HepG2 (cell line): ENCODE measurements around the gene TLR4.

Source experiments
- ATF7 ChIP-seq, 2 experiments: fragments of 450-650 bp in 1 of 2; sonication (generic) in 1 of 2; formaldehyde crosslinking in 1 of 2; IDR thresholded peaks; 2 replicates each; pipeline versions ENCODE4 v1.4.0 to v1.6.1; 2016 to 2020; ENCODE audit warnings: antibody characterized with exemption in 1 of 2, mild to moderate bottlenecking in 1 of 2, missing genetic modification reagents in 1 of 2
- DMAP1 ChIP-seq: IDR thresholded peaks from 2 replicates; pipeline ENCODE4 v1.6.1; 2016
- DNMT1 ChIP-seq: sonication (generic); formaldehyde crosslinking; IDR thresholded peaks from 2 replicates; pipeline ENCODE4 v1.5.1; 2020; ENCODE audit warnings: mild to moderate bottlenecking, missing genetic modification reagents
- GABPA ChIP-seq, 2 experiments: IDR thresholded peaks; 2 replicates each; pipeline ENCODE4 v1.6.1; 2011 to 2016; ENCODE audit warnings: low read depth in 2 of 2, low read length in 1 of 2, missing biosample characterization in 1 of 2, missing genetic modification characterization in 1 of 2
- PHF8 ChIP-seq: sonication (generic); formaldehyde crosslinking; IDR thresholded peaks from 2 replicates; pipeline ENCODE4 v1.5.0; 2020; ENCODE audit warnings: missing genetic modification reagents
- ZFX ChIP-seq: sonication (generic); formaldehyde crosslinking; IDR thresholded peaks from 2 replicates; pipeline ENCODE4 v1.4.0; 2020; ENCODE audit warnings: mild to moderate bottlenecking, low read depth, missing genetic modification reagents, moderate library complexity
- ZNF207 ChIP-seq: fragments of 450-650 bp; IDR thresholded peaks from 2 replicates; pipeline ENCODE4 v1.6.1; 2016; ENCODE audit warnings: antibody characterized with exemption, borderline replicate concordance
- ZNF224 ChIP-seq: sonication (generic); formaldehyde crosslinking; IDR thresholded peaks from 2 replicates; pipeline ENCODE4 v1.5.0; 2020; ENCODE audit warnings: mild to moderate bottlenecking, missing genetic modification reagents
- ZNF232 ChIP-seq: sonication (generic); formaldehyde crosslinking; IDR thresholded peaks from 2 replicates; pipeline ENCODE4 v1.4.0; 2020; ENCODE audit warnings: missing genetic modification reagents, borderline replicate concordance
- ZNF547 ChIP-seq: sonication (generic); formaldehyde crosslinking; IDR thresholded peaks from 2 replicates; pipeline ENCODE4 v1.5.1; 2020; ENCODE audit warnings: mild to moderate bottlenecking, missing genetic modification reagents
- TF ChIP-seq, protein P1 (sequence below): sonication (generic); formaldehyde crosslinking; IDR thresholded peaks from 2 replicates; pipeline ENCODE4 v1.5.0; 2020; ENCODE audit warnings: missing genetic modification reagents

DNA sequence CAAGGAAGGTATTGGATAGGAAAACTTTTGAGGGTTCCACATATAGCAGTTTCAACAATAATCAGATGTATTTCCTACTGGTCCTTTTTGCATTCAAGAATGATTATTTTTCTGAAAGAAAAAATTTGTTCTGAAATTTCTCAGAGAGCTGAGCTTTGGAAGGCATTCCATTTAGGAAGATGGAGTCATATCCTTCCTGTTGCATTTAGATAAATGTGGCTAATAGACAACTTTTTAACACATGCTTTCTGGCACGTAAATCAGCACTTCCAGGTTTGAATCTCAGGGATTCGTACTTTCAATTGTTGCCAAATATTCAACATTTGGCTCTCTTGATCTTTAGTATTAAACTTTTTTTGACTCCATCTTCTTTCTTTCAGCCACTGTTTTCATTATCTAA is 24.8 kb upstream of the TLR4 start:
- TF ChIP-seq ZFX (no peak), PHF8 (CRISPR knock-in tag) (no peak), ZNF224 (no peak), ZNF547 (CRISPR knock-in tag) (no peak), ZNF232 (CRISPR knock-in tag) (no peak), DMAP1 (CRISPR knock-in tag) (no peak), ATF7 (IDR thresholded peaks at IDR 0.05) (no peak), ATF7 (CRISPR knock-in tag; IDR thresholded peaks at IDR 0.05) (no peak), GABPA (IDR thresholded peaks at IDR 0.05; ENCODE audit: low read depth, low read length) (no peak), GABPA (CRISPR knock-in tag; IDR thresholded peaks at IDR 0.05; ENCODE audit: low read depth) (no peak), DNMT1 (CRISPR knock-in tag) (no peak), ZNF207 (no peak)
- TF ChIP-seq, protein P1, sequence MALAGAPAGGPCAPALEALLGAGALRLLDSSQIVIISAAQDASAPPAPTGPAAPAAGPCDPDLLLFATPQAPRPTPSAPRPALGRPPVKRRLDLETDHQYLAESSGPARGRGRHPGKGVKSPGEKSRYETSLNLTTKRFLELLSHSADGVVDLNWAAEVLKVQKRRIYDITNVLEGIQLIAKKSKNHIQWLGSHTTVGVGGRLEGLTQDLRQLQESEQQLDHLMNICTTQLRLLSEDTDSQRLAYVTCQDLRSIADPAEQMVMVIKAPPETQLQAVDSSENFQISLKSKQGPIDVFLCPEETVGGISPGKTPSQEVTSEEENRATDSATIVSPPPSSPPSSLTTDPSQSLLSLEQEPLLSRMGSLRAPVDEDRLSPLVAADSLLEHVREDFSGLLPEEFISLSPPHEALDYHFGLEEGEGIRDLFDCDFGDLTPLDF (CRISPR knock-in tag), result no peak
